HG03175 (cell line): Measurements from ENCODE around the gene OPRM1.
"Not testable (repeated sequence)": the region's sequence is repeated elsewhere in the genome, so short reads cannot be mapped to it uniquely, and the experiment has no call there.

ENCODE experiments used
- ATAC-seq: cut with Tn5 transposase; IDR thresholded peaks from one replicate; pipeline ENCODE4 v1.9.1; 2021; ENCODE audit warnings: mild to moderate bottlenecking, moderate library complexity; ENCODE audit not compliant: unreplicated experiment

Gene OPRM1

DNA sequence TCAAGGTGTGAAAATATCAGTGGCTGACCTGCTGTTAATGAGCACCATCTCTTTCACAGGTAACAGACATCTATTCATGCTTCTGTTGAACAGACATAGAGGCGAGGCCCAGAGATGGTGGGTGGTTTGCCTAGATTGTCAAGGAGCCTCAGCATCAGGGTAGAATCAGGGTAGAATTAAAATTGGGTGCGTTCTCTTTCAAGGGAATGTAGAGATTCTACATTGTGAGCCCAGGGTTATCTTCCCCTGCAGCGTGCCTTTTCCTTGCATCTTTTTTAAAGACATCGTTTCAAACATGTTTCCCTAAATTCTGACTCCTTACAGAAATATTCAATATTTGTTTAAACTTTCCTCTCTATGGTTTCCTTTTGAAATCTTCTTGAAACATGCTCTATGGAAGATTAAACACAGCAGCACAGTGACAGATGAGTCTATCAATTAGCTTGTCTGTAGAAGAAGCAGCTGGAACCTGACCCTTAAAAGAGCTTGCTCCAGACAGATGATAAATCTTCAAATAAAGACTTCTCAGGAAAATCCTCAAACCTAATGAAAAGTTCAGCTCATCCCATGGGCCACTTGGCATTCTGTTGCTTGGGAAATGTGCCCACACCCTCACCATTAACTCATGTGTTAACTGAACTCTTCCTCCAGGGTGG lies 197.7 kb downstream of the OPRM1 start:
- no peak for ATAC-seq

DNA sequence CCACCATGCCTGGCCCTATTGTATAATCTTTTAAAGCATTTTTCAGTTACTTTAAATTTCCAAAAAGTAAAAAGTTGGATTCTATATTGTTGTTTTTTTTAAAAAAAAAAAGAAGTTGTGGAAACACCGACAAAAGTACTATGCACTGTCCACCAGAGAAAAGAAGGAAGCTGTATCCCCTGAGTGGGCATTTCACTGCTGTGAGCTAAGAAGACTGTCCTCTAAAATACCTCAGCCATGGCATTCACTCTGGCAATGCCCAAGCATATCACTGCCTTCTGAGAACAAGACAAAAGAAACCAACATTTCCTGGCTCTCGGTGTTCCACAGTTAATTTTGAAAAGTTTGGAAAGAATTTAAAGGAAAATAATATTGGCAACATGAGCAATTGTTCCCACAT lies 199.8 kb downstream of the OPRM1 start:
- no peak for ATAC-seq

DNA sequence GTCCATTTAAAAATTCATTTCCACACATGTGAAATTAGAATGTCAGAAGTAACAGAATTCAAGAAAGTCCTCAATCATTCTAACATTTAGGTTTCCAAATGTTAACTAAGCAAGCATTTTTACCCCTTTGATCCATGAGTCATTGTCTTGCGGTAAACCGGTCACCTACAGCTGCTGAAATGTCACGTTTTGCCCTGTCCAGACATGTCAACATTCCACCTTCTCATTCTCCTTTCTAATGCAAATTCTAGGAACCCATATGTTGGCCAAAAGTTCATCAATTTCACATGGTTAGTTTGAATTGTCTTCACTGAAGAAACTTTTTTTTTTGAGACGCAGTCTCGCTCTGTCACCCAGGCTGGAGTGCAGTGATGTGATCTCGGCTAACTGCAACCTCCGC lies 200.4 kb downstream of the OPRM1 start:
- no peak for ATAC-seq

DNA sequence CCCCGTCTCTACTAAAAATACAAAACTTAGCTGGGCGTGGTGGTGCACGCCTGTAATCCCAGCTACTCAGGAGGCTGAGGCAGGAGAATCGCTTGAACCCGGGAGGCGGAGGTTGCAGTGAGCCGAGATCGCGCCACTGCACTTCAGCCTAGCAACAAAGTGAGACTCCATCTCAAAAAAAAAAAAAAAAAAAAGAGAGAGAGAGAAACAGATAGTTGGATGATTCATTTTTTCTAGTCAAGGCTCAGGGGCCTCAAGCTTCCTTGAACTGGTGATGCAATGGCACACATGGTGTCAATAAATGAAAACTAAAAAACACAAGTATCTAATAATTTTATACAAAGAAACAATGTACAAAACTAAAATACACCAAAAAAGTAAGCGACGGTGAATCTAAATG lies 202.0 kb downstream of the OPRM1 start:
- not testable (repeated sequence) for ATAC-seq

DNA sequence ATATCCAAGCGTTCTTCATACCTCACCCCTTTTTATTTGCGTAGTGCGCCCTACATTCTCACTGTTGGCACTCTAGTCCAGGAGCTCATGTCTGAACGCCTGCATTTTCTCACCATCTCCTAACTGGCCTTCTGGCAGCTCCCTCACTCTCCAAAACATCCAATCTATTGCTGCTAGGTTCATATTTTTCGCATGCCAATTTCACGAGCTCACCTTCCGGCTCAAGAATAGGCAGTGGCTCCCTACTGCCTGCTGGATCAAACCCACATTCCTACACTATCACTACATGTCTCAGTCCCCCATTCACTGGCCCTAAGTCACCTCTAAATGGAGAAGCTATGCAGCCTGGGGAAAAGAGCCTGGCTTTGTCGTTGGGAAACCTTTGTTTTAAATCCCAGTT lies 202.5 kb downstream of the OPRM1 start:
- no peak for ATAC-seq

DNA sequence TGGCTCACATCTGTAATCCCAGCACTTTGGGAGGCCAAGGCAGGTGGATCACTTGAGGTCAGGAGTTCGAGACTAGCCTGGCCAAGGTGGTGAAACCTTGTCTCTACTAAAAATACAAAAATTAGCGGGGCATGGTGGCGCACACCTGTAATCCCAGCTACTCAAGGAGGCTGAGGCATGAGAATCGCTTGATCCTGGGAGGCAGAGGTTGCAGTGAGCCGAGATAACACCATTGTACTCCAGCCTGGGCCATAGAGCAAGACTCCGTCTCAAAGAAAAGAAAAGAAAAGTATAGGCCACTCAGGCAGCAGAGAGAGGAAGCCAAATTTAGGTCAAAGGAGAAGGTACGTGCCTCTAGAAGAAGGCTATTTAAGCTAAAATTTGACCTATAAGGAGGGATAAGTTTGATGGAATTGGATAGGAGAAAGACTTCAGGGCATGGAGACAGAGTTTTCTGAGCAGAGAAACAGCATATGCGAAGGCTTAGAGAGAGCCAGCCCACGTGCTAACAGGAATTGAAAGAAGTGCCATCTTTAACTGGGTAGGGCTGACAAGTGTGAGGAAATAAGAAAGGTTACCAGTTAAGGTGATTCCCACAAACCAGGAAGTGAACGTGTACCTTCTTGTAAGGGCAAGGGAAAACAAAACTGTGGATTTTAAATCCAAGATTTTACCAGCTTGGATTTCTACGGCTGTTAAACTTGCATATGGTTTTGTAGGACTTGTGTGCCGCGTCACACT lies 203.7 kb downstream of the OPRM1 start:
- no peak for ATAC-seq

DNA sequence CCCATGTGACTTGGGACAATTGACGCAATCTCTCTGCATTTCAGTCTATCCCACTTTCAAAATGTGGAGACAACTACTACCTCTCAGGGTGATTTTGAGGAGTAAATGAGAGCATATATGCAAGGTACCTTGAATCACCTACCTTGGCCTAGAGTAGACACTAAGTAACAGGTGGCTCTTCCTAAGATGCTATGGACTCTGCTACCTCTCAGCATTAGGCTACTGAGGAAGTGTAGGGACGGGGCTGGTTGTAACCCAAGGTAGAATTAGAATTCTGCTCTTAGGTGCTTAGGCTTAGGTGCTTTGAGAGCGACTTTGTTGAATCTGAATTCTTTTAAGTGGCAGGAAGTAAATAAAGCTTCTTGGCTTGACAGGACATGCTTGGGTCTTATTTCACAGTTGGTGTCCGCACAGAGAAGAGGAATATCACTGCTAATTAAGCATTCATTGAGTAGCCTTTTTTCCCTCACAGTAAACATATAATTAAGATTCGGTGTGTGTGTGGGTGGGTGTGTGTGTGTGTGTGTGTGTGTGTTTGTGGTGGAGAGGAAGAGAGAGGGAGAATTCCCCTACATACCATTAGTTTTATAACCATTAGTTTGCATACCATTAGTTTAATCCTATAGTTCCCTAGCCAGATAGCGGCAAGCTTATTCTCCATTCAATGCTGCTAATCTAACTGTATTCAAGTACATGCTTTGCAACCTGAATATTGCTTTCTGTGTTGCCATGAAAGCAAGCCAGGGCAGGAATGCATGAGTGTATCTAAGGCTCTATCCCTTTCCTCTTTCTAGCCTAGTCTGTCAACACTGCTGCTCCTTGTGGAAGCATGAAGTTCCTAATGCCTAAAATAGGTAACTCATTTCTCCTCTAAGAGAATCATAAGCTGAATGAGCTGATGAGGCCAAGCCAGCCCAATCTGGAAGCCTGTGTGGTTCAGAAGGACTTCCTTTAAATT lies 205.0 kb downstream of the OPRM1 start:
- no peak for ATAC-seq

DNA sequence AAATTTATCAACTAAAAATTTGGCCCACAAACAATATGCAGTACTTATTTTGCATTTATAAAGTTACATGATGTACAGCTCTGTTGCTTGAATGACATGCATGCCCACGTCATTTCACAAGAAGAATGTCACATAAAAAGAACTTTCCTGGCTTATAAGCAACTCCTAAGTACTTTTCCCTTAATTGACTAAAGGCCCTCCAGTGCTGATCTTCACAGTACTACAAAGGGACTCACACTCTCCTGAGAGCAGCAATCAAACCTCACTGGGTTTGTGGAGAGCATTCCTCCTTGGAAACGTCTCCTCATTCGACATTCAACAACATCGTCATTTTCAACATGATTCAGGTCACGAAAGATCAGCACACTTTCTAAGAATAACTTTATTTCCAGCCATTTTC lies 206.5 kb downstream of the OPRM1 start:
- ATAC-seq, result no peak

DNA sequence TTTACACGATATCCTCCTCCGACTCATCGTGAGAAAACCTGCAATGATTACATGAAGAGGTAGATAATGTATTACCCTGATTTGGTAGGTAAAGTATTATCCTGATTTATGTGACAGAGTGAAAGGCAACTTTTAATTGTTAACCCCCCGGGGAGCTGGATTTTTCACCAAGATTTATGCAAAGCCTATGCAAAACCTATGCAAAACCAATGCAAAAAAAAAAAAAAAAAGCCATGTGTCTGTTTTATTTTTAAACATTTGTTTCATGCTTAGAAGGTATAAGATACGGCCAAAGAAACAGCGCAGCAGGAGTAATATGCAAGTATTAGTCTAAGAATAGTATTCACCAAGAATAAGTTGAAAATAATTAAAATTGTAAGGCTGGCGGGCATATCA lies 207.7 kb downstream of the OPRM1 start:
- no peak for ATAC-seq

DNA sequence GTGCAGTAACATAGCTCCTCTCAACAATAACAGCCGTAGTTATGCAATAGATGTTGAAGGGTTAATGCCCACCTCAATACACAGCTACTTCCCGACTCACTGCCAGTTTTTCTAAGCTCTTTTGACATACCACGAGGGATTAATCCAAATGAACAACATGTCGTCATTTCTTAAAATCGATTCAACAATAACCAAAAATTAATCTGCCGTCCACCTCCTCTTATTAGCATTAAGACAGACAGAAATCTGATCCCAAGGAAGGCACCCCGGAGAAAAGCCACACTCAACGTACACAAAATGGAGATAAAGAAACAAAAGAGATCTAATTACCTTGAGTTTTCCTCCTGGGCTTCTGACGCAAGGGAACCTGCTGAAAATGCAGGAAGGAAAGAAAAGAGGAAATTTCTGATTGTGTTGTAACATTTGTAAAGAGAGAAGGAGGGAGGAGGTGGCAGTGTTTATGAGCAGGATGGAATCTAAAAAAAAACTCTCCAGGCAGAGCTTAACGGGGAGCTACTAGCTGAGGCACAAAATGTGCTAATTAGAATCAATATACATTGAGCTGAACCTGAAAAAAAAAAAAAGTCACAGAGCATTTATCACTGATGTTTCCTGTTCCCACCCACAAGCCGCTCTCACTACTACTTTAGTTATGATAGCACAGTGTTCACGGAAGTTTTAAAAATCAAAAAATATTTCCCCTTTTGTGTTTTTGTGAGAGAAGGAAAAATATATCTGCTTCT lies 208.2 kb downstream of the OPRM1 start:
- peak; percentile 33 for ATAC-seq

DNA sequence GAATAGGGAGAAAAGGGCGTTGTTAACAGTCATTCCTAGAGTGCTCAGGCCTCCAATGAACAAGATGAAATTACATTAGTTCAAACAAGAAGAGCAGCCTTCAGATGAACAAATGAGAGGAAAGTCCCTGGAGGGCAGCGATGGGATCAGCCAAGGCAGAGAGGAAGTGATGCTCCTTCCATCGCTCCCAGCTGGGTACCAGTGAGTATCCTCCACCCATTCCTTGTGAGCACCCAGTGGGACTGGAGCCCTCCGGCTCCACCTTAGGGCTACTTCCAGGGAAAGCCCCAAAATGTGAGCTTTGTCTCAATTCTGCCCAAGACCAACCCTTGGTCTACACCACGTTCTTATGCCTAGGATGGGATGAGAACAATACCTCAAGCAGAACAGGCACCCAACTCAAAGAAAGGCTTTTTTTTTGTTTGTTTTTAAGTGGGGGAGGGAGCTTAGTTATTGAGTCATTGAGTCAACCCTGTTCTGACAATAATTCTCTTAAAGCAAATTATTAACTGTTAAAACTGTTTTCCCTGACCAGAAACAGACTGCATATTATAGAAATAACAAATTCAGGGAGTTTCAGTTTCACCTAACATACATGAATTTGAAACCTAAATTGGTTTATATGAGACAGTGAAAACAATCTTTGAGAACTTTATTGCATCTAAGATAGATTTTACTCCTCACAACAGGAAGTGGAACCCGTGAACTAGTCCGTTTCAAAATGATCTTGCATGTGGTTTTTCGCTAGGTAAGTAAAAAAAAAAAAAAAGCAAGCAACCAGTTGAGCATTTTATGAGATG lies 210.7 kb downstream of the OPRM1 start:
- peak; percentile 78 for ATAC-seq

DNA sequence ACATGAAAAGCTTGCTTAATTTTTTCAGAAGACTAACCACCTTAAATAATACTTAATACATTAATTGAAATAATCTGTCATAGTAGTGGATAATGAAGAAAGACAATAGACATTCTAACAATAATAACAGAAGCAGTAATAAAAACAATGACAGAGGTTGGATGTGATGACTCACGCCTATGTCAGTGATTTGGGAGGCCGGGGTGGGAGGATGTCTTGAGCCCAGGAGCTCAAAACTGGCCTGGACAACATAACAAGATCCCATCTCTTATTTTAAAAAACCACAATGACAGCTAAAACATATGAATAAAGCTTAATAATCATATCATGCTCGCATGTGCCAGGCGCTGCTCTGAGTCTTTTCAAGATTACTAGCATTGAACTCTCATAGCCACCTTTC lies 212.1 kb downstream of the OPRM1 start:
- no peak for ATAC-seq

DNA sequence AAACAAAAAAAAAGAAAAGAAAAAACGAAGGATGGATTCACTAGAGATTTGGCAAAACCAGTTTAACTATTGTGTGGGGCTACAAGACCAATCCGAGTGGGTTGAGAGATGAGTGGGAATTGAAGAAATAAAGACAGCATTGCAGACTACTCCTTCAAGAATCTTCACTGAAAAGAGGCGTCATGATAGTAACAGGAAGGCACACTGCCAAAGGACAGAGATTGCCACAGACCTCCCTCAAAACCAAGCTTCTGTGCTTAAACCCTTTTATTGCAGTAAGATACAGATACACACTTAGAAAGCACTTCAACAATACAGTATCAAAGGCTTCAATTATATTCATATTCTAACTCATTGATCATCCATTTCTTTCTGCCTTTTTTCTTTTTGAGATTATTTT lies 213.6 kb downstream of the OPRM1 start:
- no peak for ATAC-seq

DNA sequence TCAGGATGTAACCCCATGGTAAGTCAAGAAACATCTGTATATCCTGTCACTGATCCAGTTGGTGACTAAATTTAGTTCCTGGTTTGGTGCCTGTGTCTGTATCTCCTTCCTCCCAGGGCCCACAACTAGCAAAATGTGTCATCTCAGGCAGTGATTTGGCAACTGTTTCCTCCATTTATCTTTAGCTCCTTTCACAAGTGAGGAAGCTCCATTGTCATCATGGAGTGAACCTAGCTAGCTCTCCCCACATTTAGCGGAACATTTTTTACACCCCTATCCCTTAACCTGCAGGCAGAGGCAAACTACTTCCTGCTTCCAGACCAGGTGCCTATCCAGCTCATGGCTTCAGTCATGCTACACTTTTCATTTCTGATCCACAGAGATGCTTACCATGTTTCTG lies 218.0 kb downstream of the OPRM1 start:
- no peak for ATAC-seq

DNA sequence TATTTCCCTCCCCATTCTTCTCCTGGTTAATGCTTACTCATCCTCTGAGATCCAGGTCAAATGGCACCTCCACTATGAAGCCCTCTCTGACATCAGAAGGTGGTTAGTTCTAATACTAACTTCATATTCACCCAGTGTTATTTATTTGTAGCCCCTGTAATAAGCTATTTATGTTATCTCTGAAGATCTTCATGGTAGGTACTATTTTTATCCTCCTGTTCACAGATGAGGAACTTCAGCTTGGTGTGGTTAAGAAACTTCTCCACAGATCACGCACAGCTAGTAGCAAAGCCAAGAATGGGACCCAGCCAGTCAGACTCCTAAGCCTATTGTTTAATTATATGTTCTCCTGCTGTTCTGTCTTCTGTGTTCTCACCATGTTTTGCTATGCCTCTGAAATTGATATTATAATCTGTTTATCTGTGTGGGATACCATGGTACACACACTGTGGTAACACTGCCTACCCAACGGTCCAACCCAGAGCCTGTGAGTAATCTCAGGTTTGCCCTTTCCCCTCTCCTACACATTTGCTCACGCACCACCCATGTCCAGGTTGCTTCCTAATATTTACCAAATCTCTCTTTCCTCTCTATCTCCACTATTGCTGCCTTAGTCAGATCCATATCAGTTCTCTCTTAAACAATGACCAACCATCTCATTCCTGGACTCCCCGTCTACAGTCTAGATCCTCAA lies 219.2 kb downstream of the OPRM1 start:
- ATAC-seq, result peak; percentile 79

DNA sequence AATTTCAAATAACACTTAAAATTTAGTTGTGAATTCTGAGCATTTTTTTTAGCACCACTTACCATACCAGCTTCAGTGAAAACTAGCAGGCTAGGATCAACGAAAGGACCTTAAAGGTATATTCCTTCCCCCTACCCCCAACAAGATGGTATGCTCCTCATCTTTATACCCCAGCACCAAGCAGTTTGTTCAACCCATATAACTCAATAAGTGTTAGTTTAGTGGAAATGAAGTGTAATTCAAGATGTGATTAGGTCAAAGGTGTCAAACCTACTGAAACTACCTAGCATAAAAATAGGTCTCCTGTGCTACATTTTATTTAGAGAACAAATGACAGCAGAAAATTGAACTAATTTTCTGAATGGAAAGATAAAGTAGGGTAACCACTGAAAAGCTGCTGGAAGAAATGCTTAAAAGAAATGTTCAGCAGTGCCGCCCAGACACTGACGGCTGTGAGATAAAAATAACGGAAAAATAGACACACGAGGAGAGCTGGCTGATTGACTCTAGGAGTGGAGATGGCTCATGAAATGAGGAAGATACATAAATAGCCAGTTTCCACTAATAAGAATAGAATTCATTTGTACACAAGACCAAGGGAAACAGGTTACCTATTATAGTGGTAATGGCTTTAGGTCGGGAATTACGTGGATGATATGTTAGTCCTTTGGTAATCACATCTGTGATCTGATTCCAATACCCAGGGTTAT lies 222.8 kb downstream of the OPRM1 start:
- peak; percentile 34 for ATAC-seq

DNA sequence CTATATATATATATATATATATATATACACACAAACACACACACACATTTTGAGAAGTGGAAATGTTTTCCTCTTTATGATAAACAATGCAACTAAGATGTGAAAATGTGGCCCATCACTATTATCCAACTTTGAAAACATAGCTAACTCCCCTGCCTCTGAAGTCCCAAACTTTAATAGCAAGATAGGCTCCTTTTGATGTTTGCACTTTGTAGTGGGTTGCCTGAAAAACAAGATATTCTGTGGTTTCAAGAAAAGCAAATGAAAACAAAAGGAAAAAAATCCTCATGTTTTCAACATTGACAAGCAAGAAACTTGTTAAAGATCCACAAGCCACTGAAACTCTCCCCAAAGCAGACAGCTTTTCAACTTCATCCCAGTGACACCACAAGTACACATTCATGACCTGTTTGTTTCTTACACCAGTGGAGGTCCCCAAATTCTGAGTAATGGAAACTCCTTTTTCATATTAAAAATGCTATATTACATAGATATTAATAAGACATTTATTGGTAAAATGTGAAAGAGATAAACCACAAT lies 227.6 kb downstream of the OPRM1 start:
- no peak for ATAC-seq

DNA sequence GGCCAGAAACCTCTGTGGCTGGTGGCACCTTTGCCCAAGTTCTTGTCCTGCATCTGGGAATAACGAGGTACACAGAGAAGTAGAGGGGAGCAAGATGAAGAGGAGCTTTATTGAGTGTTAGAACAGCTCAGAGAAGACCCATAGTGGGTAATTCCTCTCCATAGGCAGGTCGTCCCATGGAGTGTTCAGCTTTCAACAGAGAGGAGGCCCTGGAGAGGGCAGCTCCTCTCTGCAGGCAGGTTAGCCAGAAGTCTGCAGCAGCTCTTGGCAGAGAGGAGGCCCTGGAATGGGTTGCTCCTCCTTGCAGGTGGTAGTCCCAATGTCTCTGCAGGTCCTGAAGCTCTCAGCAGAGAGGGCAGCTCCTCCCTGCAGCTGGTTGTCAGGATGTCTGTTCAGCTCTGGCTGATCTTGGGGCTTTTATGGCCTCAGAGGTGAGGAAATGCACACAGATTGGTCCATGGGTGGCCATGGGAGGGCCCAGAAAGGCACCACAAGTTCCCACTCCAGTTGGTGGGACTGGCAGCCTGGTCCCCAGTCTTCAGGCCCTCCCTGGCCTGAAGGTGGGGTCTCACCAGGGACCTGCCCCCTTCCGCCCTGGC lies 228.6 kb downstream of the OPRM1 start:
- no peak for ATAC-seq
